ENCODE results near the gene SLC6A6.

DNA sequence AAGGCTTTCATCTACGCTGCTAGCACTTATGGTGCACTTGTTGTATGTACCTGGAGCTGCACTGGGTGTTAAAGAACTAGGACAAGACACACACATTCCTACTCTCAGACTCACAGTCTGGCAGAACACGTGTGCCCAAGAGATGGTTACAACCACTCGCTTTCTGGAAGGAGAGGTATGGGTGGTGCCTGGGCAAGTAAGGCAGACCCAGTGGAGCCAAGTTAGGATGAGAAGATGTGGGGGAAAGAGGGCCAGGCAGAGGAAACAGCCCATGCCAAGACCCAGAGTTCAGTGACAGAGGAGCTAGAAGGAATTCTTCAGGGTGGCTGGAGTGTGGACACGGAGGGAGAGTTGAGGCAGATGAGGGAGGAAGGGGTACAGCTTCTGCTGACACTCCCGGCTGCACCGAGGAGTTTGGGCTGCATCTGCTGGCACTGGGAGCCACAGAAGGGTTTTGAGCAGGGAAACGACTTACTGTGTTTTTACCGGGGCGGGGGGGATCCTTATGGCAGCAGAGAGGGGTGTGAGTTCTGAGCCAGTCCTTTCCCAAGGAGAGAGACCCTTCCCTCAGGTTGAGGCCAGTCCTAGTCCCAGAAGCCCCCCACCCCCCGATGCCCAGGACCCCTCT is 78.7 kb downstream of the SLC6A6 start:
- TF ChIP-seq, protein P1, sequence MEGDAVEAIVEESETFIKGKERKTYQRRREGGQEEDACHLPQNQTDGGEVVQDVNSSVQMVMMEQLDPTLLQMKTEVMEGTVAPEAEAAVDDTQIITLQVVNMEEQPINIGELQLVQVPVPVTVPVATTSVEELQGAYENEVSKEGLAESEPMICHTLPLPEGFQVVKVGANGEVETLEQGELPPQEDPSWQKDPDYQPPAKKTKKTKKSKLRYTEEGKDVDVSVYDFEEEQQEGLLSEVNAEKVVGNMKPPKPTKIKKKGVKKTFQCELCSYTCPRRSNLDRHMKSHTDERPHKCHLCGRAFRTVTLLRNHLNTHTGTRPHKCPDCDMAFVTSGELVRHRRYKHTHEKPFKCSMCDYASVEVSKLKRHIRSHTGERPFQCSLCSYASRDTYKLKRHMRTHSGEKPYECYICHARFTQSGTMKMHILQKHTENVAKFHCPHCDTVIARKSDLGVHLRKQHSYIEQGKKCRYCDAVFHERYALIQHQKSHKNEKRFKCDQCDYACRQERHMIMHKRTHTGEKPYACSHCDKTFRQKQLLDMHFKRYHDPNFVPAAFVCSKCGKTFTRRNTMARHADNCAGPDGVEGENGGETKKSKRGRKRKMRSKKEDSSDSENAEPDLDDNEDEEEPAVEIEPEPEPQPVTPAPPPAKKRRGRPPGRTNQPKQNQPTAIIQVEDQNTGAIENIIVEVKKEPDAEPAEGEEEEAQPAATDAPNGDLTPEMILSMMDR (IDR thresholded peaks at IDR 0.05), result no peak
- no peak for TF ChIP-seq POLR2A (IDR thresholded peaks at IDR 0.05)
- TF ChIP-seq EP300 (IDR thresholded peaks at IDR 0.05; ENCODE audit: low read depth), result no peak
- no peak for TF ChIP-seq POLR2AphosphoS5 (IDR thresholded peaks at IDR 0.05)
